NCI-H510A (cell line): ENCODE measurements around the gene PRDM16.

Experiments used
- DNase-seq: peaks from one replicate; lab custom pipeline; 2025; lab: John Stamatoyannopoulos, UW

PRDM16 gene

DNA sequence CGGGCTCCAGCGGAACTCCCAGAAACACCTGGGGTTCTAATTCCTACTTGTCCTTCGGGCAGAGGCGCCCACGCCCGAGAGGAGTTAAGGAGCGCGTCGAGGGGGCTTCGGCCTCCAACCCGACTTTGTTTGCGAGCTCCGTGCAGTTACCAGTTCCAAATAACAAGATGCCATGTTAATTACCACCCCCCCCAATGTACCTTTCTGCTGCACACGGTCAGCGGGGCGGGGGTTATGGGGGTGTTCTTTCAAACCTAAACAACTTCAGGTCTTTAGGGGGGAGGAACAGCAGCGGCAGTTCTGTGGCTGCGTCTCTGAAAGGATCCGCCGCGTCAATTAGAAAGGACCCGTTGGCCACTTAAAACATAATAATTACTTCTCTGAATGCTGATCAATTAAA is 114.8 kb downstream of the PRDM16 start:
- no peak for DNase-seq

DNA sequence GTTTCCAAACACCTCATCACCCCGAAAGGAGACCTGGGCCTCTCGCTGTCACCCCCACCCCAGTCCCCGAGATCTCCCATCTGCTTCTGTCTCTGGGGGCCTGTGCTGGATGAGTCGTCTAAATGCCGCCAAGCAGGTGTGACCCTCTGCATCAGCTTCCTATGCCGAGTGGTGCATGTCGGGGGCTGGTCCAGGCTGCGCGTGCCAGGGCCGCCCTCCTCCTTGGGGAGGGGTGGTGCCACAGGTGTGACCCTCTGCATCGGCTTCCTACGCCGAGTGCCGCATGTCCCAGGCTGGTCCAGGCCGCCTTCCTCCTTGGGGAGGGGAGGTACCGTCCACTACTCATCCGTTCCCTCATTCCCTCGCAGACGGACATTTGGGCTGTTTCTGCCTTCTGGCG is 115.7 kb downstream of the PRDM16 start:
- DNase-seq = no peak

DNA sequence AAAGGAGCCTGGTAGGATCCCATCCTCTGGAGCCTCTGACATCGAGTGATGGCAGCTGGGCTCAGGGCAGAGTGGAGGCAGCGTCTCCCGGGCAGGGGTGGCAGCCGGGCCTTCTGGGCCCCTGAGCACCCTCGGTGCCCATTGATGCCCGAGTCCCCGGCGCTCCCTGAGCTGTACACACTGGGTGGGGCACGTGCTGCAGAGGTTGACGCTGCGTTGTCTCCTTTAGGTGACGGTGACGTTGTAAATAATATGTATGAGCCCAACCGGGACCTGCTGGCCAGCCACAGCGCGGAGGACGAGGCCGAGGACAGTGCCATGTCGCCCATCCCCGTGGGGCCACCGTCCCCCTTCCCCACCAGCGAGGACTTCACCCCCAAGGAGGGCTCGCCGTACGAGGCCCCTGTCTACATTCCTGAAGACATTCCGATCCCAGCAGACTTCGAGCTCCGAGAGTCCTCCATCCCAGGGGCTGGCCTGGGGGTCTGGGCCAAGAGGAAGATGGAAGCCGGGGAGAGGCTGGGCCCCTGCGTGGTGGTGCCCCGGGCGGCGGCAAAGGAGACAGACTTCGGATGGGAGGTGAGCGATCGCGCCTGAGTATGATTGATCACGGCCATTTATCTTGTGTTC is 117.0 kb downstream of the PRDM16 start:
- no peak for DNase-seq

DNA sequence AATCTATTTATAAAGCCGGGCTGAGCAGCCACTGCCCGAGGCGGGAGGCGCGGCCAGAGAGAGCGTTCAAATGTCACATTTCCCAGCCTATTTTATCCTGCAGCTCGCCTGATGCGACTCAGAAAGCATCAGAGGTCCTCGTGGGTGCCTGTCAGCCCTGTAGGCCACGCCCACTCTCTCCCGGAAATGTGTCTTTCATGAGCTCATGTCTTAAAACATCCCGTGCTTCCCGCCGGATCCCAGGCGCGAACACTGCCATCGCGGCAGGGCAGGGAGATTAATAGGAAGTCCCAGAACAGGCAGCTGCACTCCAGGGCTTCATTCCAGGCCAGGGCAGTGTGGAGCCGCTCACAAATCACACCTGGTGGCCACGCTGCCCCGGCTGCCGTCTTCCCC is 117.5 kb downstream of the PRDM16 start:
- DNase-seq = no peak

DNA sequence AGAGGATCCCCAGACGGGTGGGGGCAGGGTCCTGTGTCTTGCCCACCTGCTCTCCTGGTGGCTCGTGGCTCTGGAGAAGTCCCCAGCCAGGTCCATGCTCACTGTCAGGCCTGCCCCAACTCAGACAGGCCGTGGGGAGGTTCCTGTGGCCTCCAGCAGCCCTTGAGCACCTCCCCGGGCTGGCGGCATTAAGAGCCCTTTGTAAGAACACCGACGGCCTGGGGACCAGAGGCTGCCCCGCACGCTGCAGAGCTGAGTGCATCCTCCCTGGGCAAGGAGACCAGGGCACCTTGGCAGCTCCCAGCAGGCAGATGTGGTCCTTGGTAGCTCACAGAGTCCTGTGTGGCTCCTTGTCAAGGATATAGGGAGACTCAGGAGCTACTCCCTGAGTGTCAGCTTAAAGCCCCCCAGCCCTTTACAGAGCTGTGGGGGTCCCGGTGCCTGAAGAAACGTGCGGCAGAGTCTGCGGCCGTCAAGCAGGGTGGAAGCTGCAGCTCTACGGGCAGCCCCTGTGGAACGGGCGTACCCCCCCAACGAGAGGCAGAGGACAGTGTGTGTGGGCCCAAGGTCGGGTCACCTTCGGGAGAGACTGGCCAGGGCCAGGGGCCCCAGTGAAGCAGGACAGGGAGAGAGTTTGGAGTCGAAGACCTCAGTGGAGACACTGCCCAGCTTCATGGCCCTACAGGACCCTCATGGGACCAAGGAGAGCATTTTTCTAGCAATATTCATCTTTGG is 118.6 kb downstream of the PRDM16 start:
- no peak for DNase-seq

DNA sequence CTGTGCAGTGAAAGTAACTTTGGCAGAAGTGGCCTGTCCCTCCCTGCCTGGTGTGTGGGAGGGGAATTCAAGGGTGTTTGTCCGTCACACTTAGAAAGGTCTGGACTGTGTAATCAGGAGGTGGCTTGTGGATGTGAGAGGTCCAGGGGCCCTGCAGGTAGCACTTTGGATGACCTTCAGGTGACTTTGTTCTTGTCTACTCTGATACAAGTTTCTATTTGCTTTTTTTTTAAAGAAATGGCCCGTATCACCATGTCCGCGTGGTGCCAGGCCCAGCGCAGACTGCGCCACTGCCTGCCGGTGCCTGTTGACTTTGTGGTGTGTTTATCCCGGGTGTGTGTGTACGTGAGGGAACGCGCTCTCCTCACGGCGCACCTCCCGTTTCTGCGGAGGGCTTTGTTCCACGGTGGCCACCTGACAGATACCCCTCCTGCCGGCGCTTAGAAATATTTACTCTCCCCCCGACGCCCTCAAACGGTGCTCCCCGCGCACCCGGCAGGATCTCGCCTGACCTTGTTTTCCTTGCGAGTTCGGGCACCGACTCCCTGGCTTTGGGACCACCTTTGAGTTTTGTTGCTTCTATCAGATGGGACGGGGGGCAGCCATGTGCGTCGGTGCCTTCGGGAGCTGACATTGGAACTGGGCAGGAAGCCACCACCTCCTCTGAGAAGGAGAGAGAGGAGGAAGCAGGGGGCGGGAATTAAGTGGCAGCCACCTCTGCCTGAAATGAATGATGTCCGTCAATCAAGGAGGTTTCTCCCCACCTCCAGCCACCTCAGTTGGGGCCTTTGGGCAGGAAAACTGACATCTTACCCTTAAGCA is 119.4 kb downstream of the PRDM16 start:
- DNase-seq = no peak

DNA sequence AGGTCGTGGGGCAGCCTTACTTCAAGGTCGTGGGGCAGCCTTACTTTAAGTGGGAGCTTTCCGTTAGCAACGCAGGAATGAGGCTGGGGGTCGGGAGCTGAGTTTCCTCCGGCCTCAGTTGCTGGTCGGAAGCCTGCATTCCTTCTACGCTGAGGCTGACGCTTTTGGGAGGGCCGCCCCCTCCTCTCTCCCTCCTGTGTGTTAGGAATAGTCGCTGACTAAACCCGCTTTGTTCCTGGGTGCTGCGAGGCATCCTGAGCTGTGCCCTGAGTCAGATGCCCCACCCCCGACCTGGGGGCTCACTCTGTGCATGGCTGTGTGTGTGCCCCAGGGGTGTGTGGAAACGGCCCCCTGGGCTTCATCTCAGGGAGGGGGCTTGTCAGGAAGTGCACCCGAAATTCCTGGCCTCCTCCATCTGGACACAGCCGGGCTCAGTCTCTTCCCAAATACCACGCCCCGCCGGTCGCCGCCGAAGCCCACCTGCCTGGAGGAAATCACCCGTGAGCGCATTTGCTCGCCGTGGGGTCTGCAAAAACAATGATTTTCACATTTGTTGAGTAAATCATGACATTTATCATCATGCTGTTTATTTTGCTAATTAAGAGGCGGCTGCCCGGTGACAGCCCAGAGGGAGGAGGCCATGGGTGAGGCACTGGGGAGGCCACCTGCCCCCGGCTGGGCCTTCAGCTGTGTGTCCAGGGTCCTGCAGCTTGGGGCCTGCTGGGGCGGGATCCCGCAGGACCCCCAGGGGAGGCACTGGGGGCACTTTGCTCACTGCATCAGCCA is 121.4 kb downstream of the PRDM16 start:
- no peak for DNase-seq

DNA sequence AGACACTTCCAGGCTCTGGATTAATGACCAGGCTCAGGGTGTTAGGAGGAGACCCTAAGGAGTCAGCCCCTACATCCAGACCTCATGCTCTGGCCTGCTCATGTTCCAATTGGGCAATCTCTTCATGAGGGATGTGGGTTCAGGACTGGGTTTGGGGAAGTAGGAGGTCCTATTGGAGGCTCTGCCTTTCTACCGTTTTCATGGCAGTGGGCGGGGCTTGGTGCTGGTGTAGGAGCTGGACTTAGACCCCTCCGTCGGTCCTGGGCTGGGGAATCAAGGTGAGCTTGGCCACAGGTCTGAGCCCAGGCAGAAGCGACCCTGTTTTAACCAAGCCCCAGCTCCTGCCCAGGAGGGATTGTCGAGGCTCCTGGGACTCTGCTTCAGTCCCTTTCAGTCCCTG is 123.4 kb downstream of the PRDM16 start:
- DNase-seq = no peak

DNA sequence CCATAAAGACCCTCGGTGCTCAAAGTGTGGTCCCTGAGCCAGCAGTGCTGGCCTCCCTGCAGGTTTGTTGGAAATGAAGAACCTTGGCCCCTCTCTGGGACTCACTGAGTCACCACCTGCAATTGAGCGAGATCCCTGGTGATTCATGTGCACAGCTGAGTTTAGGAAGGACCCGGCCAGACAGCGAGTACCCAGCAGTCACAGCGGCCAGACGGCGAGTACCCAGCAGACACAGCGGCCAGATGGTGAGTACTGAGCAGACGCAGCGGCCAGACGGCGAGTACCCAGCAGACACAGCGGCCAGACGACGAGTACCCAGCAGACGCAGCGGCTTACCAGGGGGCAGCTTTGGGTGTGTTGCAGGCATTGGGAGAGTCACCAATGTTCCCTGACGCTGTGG is 123.8 kb downstream of the PRDM16 start:
- no peak for DNase-seq

DNA sequence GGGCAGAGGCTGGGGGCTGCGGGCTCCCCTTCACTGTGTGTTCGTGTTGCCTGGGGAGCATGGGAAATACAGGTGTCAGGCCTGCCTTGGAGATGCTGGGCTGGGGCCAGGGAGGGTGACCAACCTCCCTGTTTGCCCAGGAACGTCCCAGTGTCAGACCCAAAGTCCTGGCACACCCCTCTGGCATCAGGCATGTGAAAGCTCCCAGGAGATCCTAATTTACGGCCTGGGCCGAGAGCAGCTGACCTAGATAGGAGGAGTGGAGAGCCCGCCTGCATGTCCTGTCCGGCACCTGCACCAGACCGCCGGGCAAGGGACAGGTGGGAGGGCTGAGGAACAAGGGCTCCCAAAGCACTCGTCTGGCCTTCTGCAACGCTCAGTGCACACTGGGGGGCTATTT is 124.8 kb downstream of the PRDM16 start:
- no peak for DNase-seq

DNA sequence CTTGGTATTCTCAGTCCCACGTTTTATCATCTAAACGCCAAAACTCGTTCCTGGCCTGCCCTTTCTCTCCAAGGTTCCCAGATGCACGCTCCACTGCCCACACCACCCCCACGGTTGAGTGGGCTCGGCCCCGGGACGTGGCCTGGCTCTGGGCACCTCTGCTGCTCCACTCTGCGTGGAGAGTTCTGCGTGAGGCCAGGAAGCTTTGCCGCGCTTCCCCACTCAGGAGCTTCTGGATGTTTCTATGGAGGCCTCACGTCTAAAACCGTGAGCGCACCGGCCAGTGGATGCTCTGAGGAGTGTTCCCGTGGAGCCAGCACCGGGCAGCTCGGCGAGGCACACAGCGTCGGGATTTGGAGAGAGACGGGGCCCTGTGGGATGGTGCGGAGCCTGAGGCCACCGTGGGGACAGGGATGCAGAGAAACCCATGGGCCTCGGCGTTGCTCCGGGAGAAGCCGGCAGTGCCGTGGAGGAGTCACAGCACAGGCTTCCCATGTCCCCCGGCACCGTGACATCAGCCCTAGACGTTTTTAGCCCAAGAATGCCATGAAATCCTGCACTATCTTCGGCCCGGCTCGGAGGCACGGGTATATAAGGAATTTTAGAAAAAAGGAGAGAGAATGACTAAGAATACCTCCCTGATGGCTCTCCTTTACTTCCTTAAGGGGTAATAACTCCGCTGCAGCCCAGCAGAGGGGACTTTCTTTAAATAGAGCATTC is 125.9 kb downstream of the PRDM16 start:
- no peak for DNase-seq

DNA sequence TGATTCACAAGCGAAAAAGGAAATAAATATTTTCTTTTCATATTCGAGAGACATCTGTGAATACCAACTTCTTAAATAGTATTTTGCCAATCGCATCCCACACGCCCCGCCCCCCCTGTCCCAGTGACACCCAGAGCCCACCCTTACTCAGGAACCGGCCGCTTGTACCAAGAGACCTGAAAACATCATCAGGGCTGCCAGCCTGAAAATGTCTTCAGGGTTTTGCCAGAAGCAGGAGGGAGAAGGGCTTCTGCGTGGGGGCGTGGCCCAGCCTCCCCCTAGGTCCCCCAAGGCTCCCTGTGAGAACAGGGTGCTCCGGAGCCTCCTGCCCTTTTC is 126.4 kb downstream of the PRDM16 start:
- no peak for DNase-seq

DNA sequence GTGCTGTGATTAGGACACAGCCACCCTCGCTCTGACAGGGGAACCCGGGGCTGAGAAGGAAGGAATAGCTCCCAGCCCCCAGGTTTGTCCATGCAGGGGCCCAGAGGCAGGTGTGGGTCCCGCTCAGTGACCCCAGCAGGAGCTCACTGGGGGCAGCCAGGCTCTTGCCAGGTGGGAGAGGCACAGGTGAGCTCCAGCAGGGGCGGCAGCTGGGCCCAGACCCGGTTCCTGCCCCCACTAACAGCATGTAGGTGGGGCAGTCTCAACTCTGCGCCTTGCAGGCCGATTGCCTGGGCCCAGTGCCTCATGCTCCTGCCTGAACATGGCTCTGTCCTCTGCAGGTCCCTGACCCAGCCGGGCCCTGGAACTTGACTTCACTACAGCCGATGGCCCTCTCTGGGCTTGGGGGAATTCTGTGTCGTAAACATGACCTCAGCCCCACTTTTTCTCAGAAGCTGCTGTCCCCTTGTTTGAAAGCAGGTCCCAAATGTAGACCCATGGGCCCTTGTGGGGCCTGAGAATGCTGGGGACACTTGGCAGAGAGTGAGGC is 127.0 kb downstream of the PRDM16 start:
- DNase-seq = no peak

DNA sequence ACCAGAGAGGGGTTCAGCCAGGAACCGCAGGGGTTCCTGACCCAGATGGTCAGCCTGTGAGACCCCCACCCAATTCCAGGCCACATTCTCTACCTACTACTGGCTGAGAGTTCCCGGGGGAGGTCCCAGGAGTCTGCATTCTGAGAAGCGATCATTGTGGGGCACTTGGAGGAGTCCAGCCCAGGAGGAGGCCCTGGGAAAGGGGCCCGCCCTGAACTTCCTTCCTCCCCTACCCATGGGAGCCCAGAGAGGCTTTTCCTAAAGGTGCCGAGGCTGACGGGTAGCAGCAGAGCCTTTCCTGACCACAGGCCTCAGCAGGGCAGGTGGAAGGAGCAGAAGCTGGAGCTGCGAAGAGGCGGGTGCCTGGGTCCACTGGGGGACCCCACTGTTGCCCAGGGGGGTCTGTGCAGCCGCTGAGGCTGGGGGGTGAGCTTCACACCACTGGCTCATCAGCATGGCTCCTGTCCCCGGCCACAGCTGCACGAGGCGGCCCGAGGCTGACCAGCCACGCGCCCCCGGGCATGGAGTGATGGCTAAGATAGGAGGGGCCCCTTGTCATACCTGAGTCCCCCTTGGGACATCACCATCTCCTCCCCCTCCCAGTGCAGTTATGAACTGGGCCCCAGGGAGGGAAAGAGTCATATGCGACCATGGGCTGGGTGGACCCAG is 127.7 kb downstream of the PRDM16 start:
- DNase-seq = no peak

DNA sequence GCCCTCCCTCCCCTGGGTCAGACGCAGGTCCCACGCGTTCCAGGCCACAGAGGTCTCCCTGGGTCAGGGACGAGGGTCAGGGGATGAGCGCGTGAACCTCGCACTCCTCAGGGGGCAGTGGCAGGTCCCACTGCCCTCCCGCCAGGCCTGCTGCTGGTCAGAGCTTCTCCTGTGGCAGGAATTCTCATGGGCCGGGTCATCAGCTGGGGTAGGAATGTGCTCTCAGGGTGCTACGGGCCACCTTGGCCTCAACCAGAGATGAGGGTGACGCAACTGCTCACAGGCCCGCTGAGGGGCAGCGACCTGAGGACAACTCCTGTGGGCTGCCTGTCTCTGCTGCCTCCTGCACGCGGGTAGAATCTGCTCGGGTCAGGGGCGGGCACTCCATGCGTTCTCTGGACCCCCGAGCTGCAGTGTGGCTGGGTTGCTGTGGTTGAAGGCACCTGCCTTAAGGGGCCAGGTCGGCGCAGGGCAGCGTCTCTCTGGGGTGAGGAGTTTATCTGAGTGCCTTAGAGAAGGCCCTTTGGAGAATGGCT is 128.8 kb downstream of the PRDM16 start:
- DNase-seq = no peak

DNA sequence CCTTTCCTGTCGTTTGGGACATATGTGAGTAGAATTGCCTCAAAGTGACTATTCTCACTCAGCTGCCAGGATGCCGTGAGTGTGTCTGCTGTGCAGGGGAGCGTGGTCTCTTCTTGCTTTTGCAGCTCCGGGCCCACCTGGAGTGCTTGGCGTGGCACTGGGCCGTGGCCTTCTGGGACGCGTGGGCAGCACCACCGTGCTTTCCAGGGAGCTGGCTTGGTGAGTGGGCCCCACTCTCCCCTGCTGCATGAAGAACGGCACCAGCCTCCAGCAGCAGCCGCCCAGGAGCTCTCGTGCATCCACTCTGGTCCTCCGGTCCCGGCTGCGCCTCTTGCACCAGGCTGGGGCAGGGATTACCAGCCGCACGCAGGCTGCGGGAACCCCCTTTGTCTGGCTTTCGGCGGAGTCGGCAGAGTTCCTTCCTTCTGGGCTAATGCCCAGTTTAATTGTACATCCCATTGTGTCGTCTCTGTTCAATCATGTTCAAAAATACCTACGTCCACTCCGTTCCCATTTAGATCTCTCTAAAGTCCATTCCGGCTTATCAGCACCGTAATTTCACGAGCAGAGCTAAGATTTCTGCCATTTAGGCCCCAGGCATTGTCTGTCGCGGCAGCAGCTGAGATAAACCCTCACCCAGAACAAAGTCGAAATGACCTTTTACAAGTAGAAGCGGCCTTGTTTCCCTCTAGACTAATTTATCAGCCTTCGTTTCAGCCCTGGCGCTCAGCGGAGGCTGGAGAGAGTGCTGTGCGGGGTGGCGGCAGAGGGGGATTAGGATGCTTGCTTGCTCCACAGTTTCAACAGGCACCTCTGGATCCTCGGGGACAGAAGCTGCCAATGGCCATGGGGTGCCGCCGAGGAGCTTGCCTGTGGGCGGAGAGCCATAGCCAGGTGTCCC is 129.6 kb downstream of the PRDM16 start:
- no peak for DNase-seq

DNA sequence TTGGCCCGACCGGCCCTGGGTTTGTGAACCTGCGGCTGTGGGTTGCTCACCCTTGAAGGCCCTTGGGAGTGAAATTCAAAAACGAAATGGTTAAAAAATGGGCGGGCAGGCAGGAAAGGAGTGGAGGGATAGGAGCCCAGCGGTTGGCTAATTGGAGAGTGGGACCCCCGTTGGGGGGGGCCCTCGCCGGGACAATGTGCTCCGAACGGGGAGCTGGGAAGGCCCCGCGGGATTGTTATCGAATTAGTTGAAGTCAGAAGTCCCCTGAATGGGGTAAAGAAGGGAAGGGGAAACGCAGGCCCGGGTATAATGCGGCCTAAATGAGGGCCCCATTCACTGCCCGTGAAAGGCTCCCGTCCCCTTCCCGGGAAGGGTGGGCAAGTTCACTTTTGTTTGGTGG is 135.7 kb downstream of the PRDM16 start:
- no peak for DNase-seq

DNA sequence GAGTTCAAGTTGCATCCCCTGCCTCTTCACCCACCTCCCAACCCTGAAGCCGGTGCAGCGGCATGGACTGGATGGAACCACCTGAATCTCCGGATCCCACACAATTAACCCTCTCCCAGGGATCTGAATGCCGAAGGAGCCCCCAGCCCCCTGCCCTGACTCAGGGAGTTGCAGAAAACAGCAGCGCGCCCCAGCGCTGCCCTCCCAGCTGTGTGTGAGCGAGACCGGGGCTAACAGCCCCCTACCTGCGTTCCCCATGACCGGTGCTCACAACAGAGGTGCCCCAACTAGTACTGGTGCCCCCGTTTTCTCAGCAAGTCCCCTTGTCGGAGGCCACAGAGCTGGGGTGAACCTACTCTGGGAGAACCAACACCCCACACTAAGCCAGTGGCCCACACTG is 136.8 kb downstream of the PRDM16 start:
- DNase-seq = no peak

DNA sequence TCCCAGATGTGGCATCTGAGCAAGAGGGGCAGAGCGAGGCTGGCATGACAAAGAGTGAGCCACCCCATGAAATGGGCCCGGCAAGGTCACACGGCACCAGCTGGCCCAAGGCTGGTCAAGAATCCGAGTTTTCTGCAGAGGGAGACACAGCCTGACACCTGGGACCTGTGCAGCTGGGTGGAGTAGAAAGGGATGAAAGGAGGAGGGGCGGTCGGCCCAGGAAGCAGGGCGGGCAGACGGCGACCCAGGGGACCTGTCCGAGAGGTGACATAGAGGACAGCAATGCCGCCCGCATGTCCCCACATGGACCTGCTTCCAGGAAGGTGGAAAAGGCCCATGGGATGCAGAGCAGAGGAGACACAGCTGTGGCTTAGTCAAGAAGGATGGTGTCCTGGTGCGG is 137.7 kb downstream of the PRDM16 start:
- DNase-seq = no peak
